ENCODE measurements around the gene SPTBN2.

The SPTBN2 gene

DNA sequence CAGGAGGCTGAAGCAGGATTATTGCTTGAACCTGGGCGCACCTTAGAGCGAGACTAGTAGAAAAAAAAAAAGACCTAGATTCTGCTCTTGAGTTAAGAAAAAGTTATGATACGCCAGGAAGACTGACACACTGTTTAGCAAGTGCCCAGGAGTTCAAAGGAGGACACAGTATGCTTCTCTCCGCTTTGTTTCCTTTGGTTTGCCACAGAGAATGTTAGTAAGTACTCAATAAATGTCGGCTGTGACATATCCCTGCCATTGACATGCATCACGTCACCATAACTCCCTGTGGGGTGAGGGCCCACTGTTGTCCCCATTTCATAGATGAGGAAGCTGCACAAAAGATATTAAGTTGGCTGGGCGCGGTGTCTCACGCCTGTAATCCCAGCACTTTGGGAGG lies 7.1 kb downstream of the SPTBN2 start:
- ChIA-PET CTCF (interaction anchor here (1.0 kb wide), 1 partner anchor 43 kb away, joined by 4 read pairs; no protein-coding TSS in a partner anchor), POLR2A (no interaction called here)

GRCh38 chr11:66720899-66721470 lies 8.0 kb downstream of the SPTBN2 start:
- no peak overlapping the region for H3K4me3 ChIP-seq (ENCODE audit: low read depth, low read length)
- TF ChIP-seq, protein P1, sequence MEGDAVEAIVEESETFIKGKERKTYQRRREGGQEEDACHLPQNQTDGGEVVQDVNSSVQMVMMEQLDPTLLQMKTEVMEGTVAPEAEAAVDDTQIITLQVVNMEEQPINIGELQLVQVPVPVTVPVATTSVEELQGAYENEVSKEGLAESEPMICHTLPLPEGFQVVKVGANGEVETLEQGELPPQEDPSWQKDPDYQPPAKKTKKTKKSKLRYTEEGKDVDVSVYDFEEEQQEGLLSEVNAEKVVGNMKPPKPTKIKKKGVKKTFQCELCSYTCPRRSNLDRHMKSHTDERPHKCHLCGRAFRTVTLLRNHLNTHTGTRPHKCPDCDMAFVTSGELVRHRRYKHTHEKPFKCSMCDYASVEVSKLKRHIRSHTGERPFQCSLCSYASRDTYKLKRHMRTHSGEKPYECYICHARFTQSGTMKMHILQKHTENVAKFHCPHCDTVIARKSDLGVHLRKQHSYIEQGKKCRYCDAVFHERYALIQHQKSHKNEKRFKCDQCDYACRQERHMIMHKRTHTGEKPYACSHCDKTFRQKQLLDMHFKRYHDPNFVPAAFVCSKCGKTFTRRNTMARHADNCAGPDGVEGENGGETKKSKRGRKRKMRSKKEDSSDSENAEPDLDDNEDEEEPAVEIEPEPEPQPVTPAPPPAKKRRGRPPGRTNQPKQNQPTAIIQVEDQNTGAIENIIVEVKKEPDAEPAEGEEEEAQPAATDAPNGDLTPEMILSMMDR (IDR thresholded peaks at IDR 0.05; ENCODE audit: insufficient read depth, low read length, missing control alignments) = no peak
- CTCF ChIA-PET = interaction anchor here (1.2 kb wide), 1 partner anchor 11 kb away, joined by 3 read pairs; no protein-coding TSS in a partner anchor
- no peak for DNase-seq (ENCODE audit: low read depth, low spot score)
- POLR2A ChIA-PET = no interaction called here

More for the DNA sequence above, 7.1 kb downstream of the SPTBN2 start:
- DNase-seq (ENCODE audit: low read depth, low spot score) = no peak
- TF ChIP-seq, protein P1 (IDR thresholded peaks at IDR 0.05; ENCODE audit: insufficient read depth, low read length, missing control alignments) = no peak
- no peak overlapping the region for H3K4me3 ChIP-seq (ENCODE audit: low read depth, low read length)

GRCh38 chr11:66720223-66720898 lies 8.7 kb downstream of the SPTBN2 start:
- no peak overlapping the region for H3K4me3 ChIP-seq (ENCODE audit: low read depth, low read length)
- DNase-seq (ENCODE audit: low read depth, low spot score) = no peak
- TF ChIP-seq, protein P1 (IDR thresholded peaks at IDR 0.05; ENCODE audit: insufficient read depth, low read length, missing control alignments) = no peak
- ChIA-PET POLR2A (no interaction called here), CTCF (interaction anchor here (1.0 to 1.2 kb wide), 2 partner anchors 11 to 26 kb away, joined by 3 read pairs; no protein-coding TSS in a partner anchor)

GRCh38 chr11:66719111-66719872 lies 9.7 kb downstream of the SPTBN2 start:
- ChIA-PET CTCF (interaction anchor here (1.0 kb wide), 1 partner anchor 25 kb away, joined by 3 read pairs; no protein-coding TSS in a partner anchor), POLR2A (no interaction called here)
- no peak overlapping the region for H3K4me3 ChIP-seq (ENCODE audit: low read depth, low read length)
- no peak for DNase-seq (ENCODE audit: low read depth, low spot score)
- TF ChIP-seq, protein P1 (IDR thresholded peaks at IDR 0.05; ENCODE audit: insufficient read depth, low read length, missing control alignments) = no peak

- POLR2A ChIA-PET = no interaction called here
- H3K4me3 ChIP-seq (ENCODE audit: low read depth, low read length) = no peak overlapping the region
- TF ChIP-seq, protein P1 (IDR thresholded peaks at IDR 0.05; ENCODE audit: insufficient read depth, low read length, missing control alignments) = no peak
- no peak for DNase-seq (ENCODE audit: low read depth, low spot score)
- CTCF ChIA-PET = no interaction called here
Observed at GRCh38 chr11:66718320-66718971, 10.6 kb downstream of the SPTBN2 start.

Data from AG04449 (cell line).